H1 (cell line): Measurements from ENCODE around the gene HAVCR1. TPM values are rescaled to one million over a fixed set of nuclear protein-coding genes. Genes with fewer than 3 reads are reported as not detected.

Experiments used
- SAP30 ChIP-seq: fragments of 300-600 bp; sonication (generic); IDR thresholded peaks from 2 replicates; pipeline ENCODE4 v1.7.1; 2012; ENCODE audit warnings: low read length, moderate library complexity, mild to moderate bottlenecking, inconsistent platforms; ENCODE audit not compliant: insufficient read depth, insufficient replicate concordance
- SIN3A ChIP-seq, 2 experiments: IDR thresholded peaks in 1 of 2; conservative IDR thresholded peaks in 1 of 2; 2 replicates each; pipeline ENCODE4 v1.6.1; 2011 to 2012; ENCODE audit warnings: low read length in 2 of 2, improper control_type of control experiment in 1 of 2, low read depth in 1 of 2, mild to moderate bottlenecking in 1 of 2
- SIRT6 ChIP-seq: IDR thresholded peaks from one replicate; pipeline ENCODE4 v1.7.1; 2012; ENCODE audit warnings: low read length, inconsistent platforms
- USF2 ChIP-seq: IDR thresholded peaks from 2 replicates; pipeline ENCODE4 v1.6.1; 2011; ENCODE audit warnings: low read length, improper control_type of control experiment
- polyA plus RNA-seq, 7 experiments: library from polyadenylated mRNA; depleted of rRNA in 3 of 7; stranded (reverse) in 5 of 7; unstranded in 2 of 7; fragments of >200 nt in 5 of 7; fragments of 200-250 nt in 2 of 7; gene quantifications; 1 replicate in 5 of 7; 2 replicates in 1 of 7; 4 replicates in 1 of 7; pipeline versions ENCODE4 v1.2.1 to v1.2.3, GENCODE V29; 2011 to 2013; ENCODE audit warnings: missing spikeins in 2 of 7, mixed read lengths in 2 of 7
- total RNA-seq: library from RNA; stranded (reverse); fragmentation: NEBNext Ultra II Directional; extraction: Animal tissue kit (Norgen Biotek cat#: 25700); gene quantifications from 2 replicates; pipeline ENCODE4 v1.2.1, GENCODE V29; 2021

Gene HAVCR1
- total and polyA plus RNA-seq, 2 of the 8 experiments (the other 6 are each of a cell fraction or from before 2014, with no cell fraction given), result not detected

GRCh38 chr5:157051604-157052245 lies 7.2 kb downstream of the HAVCR1 start (continued):
- TF ChIP-seq SAP30 (no peak), SIN3A (conservative IDR thresholded peaks at IDR 0.05 in 1 of 2, IDR thresholded peaks at IDR 0.05 in 1 of 2; ENCODE audit: low read depth in 1 of 2, low read length in 2 of 2) (no peak), SIRT6 (no peak), USF2 (no peak)
